ENCODE data around the gene NNT.

DNA sequence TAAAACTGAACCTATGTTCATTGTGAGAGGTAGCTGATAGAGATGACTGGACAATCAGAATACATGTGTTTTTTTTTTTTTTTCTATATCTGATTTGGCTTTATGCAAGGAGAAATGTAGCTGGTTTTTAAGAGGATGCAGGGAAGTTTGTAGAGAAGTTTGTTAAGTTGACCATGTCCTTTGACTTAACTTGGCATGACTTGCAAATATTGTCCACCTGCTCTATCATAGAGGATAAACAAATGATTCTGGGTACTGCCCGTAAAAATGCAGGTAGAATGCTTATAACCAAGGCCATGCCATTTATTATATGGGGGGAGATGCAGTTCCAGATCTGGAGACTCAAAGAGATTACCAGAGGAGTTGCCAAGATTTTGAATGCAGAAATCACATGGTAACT lies 13.7 kb upstream of the NNT start:
- TF ChIP-seq POLR2AphosphoS5 (IDR thresholded peaks at IDR 0.05) (no peak), POLR2A (IDR thresholded peaks at IDR 0.05) (no peak), EP300 (IDR thresholded peaks at IDR 0.05) (no peak)
- TF ChIP-seq, protein P1, sequence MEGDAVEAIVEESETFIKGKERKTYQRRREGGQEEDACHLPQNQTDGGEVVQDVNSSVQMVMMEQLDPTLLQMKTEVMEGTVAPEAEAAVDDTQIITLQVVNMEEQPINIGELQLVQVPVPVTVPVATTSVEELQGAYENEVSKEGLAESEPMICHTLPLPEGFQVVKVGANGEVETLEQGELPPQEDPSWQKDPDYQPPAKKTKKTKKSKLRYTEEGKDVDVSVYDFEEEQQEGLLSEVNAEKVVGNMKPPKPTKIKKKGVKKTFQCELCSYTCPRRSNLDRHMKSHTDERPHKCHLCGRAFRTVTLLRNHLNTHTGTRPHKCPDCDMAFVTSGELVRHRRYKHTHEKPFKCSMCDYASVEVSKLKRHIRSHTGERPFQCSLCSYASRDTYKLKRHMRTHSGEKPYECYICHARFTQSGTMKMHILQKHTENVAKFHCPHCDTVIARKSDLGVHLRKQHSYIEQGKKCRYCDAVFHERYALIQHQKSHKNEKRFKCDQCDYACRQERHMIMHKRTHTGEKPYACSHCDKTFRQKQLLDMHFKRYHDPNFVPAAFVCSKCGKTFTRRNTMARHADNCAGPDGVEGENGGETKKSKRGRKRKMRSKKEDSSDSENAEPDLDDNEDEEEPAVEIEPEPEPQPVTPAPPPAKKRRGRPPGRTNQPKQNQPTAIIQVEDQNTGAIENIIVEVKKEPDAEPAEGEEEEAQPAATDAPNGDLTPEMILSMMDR (IDR thresholded peaks at IDR 0.05) = no peak
